Karpas-422 (cell line): ENCODE measurements around the gene FAM131C. TPM values are rescaled to one million over a fixed set of nuclear protein-coding genes. Genes with fewer than 3 reads are reported as not detected.
"Not testable (repeated sequence)": the region's sequence is repeated elsewhere in the genome, so short reads cannot be mapped to it uniquely, and the experiment has no call there.

ENCODE experiments used
- DNase-seq: peaks from one replicate; pipeline ENCODE4 v3.0.0-alpha.2; 2015
- H2AFZ ChIP-seq: fragments of 200-600 bp; sonication (generic); 2 replicates; pipeline ENCODE4 v1.6.1; 2014; ENCODE audit warnings: antibody characterized with exemption, low read length, mixed read lengths
- H3K27ac ChIP-seq: fragments of 200-600 bp; sonication (generic); 2 replicates; pipeline ENCODE4 v1.5.1; 2014; ENCODE audit warnings: mild to moderate bottlenecking, low read length, moderate library complexity
- H3K27me3 ChIP-seq: fragments of 200-600 bp; sonication (generic); 2 replicates; pipeline ENCODE4 v1.6.1; 2014; ENCODE audit warnings: low read length, mixed read lengths
- H3K36me3 ChIP-seq: fragments of 200-600 bp; sonication (generic); 2 replicates; pipeline ENCODE4 v1.6.1; 2014; ENCODE audit warnings: low read length, mixed read lengths; ENCODE audit not compliant: insufficient read depth
- H3K4me1 ChIP-seq: fragments of 200-600 bp; sonication (generic); 2 replicates; pipeline ENCODE4 v1.6.1; 2014; ENCODE audit warnings: mild to moderate bottlenecking, low read length, mixed read lengths
- H3K4me2 ChIP-seq: fragments of 200-600 bp; sonication (generic); 2 replicates; pipeline ENCODE4 v1.6.1; 2014; ENCODE audit warnings: low read length, low read depth, mild to moderate bottlenecking; ENCODE audit not compliant: poor library complexity, severe bottlenecking
- H3K4me3 ChIP-seq: fragments of 200-600 bp; sonication (generic); 2 replicates; pipeline ENCODE4 v1.5.1; 2014; ENCODE audit warnings: mild to moderate bottlenecking, antibody characterized with exemption, low read length, mixed read lengths
- H3K79me2 ChIP-seq: fragments of 200-600 bp; sonication (generic); 2 replicates; pipeline ENCODE4 v1.6.1; 2014; ENCODE audit warnings: mild to moderate bottlenecking, low read length, mixed read lengths
- H3K9ac ChIP-seq: fragments of 200-600 bp; sonication (generic); 2 replicates; pipeline ENCODE4 v1.6.0; 2014; ENCODE audit warnings: low read length
- H3K9me2 ChIP-seq: fragments of 200-600 bp; sonication (generic), shearing (Covaris generic); replicated peaks from 2 replicates; pipeline ENCODE4 v1.6.0; 2014; ENCODE audit warnings: mild to moderate bottlenecking, low read length, moderate library complexity; ENCODE audit not compliant: insufficient read depth
- H3K9me3 ChIP-seq: fragments of 300-700, 200-600 bp; sonication (generic); 2 replicates; pipeline ENCODE4 v1.6.1; 2014; ENCODE audit warnings: low read length, mixed read lengths
- H4K20me1 ChIP-seq: fragments of 200-600 bp; sonication (generic); 2 replicates; pipeline ENCODE4 v1.6.1; 2014; ENCODE audit warnings: mild to moderate bottlenecking, antibody characterized with exemption, low read length, low read depth; ENCODE audit not compliant: insufficient read depth
- total RNA-seq: library from RNA; depleted of rRNA; stranded (reverse); fragments of >200 nt; shearing (Covaris generic); gene quantifications from 2 replicates; pipeline ENCODE4 v1.2.3, GENCODE V29; 2014; ENCODE audit warnings: low replicate concordance

FAM131C gene
- total RNA-seq, 1 experiment from 2014 or later = not detected

- not testable (repeated sequence) for H3K79me2 ChIP-seq, DNase-seq, H3K27ac ChIP-seq, H3K9me2 ChIP-seq, H3K36me3 ChIP-seq, H3K4me2 ChIP-seq, H4K20me1 ChIP-seq, H3K9ac ChIP-seq, H3K9me3 ChIP-seq, H2AFZ ChIP-seq, H3K27me3 ChIP-seq, H3K4me3 ChIP-seq
- peaks cover 13% of the 10 kb centered on the region for H3K4me1 ChIP-seq
These were observed 16.9 kb downstream of the FAM131C start for GRCh38 chr1:16056521-16056912.

- Histone ChIP-seq H3K27ac (no peak overlapping the region), H3K79me2 (no peaks in the 10 kb centered on the region), H3K9ac (no peak overlapping the region), H2AFZ (no peak overlapping the region), H3K4me2 (no peak overlapping the region), H3K9me3 (no peaks in the 10 kb centered on the region), H3K36me3 (no peaks in the 10 kb centered on the region), H4K20me1 (0 out of 2 replicates have a peak, but pooled peaks cover 3% of the 10 kb centered on the region), H3K27me3 (no peaks in the 10 kb centered on the region), H3K4me1 (peaks cover 7% of the 10 kb centered on the region), H3K9me2 (no peaks in the 10 kb centered on the region), H3K4me3 (no peak overlapping the region)
- peak; percentile 93 for DNase-seq
These were observed 17.6 kb downstream of the FAM131C start for GRCh38 chr1:16055613-16056520.

- no peaks in the 10 kb centered on the region for H3K36me3 ChIP-seq
- H3K4me1 ChIP-seq = peaks cover 4% of the 10 kb centered on the region
- H3K4me2 ChIP-seq = no peak overlapping the region
- no peaks in the 10 kb centered on the region for H3K9me3 ChIP-seq
- H4K20me1 ChIP-seq = 0 out of 2 replicates have a peak, but pooled peaks cover 3% of the 10 kb centered on the region
- no peak for DNase-seq
- H3K4me3 ChIP-seq = no peak overlapping the region
- no peaks in the 10 kb centered on the region for H3K79me2 ChIP-seq
- H3K9ac ChIP-seq = no peak overlapping the region
- no peak overlapping the region for H2AFZ ChIP-seq
- H3K9me2 ChIP-seq = no peaks in the 10 kb centered on the region
- H3K27me3 ChIP-seq = no peaks in the 10 kb centered on the region
- H3K27ac ChIP-seq = no peak overlapping the region
These were observed 18.6 kb downstream of the FAM131C start for GRCh38 chr1:16054598-16055540.

GRCh38 chr1:16053781-16054502 is 19.5 kb downstream of the FAM131C start:
- Histone ChIP-seq H3K4me2 (no peak overlapping the region), H3K79me2 (no peaks in the 10 kb centered on the region), H3K4me1 (peaks cover 4% of the 10 kb centered on the region), H2AFZ (no peak overlapping the region), H3K4me3 (no peak overlapping the region), H3K27ac (no peak overlapping the region), H3K9ac (no peak overlapping the region), H3K36me3 (no peaks in the 10 kb centered on the region), H3K27me3 (no peaks in the 10 kb centered on the region), H3K9me2 (no peaks in the 10 kb centered on the region), H3K9me3 (no peaks in the 10 kb centered on the region), H4K20me1 (0 out of 2 replicates have a peak, but pooled peaks cover 3% of the 10 kb centered on the region)
- no peak for DNase-seq

- H3K4me1 ChIP-seq, H3K4me2 ChIP-seq, H2AFZ ChIP-seq, H3K36me3 ChIP-seq, H3K9me3 ChIP-seq, H3K9ac ChIP-seq, H3K79me2 ChIP-seq, H4K20me1 ChIP-seq, H3K4me3 ChIP-seq, H3K9me2 ChIP-seq, H3K27ac ChIP-seq, H3K27me3 ChIP-seq, DNase-seq: not testable (repeated sequence)
These were observed 21.5 kb downstream of the FAM131C start for GRCh38 chr1:16051949-16052348.

- Histone ChIP-seq H3K4me2 (no peak overlapping the region), H3K27ac (no peak overlapping the region), H2AFZ (no peak overlapping the region), H3K9me3 (no peaks in the 10 kb centered on the region), H3K4me3 (no peak overlapping the region), H3K36me3 (no peaks in the 10 kb centered on the region), H3K79me2 (no peaks in the 10 kb centered on the region), H4K20me1 (0 out of 2 replicates have a peak, but pooled peaks cover 3% of the 10 kb centered on the region), H3K4me1 (peaks cover 4% of the 10 kb centered on the region), H3K9me2 (no peaks in the 10 kb centered on the region), H3K27me3 (no peaks in the 10 kb centered on the region), H3K9ac (no peak overlapping the region)
- DNase-seq = no peak
These were observed 22.4 kb downstream of the FAM131C start for GRCh38 chr1:16051039-16051438.

DNA sequence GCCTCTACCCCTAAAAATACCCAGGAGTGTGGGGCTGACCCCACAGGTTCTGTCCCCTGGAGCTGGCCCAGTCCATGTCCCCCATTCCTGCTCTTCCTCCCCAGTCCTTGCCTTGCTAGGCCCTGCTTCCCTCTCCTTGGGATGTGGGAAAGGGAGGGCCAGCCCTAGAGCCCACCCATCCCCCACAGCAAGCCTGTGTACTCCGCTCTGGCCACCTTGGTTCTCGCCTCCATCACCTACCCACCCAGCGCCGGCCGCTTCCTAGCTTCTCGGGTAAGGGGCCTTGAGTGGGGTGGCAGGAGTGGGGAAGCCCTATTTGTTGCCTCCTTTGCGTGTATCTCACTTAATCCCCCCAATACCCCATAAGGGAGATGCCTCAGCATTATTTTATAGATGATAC is 23.1 kb downstream of the FAM131C start:
- H3K27me3 ChIP-seq = no peaks in the 10 kb centered on the region
- no peaks in the 10 kb centered on the region for H3K9me3 ChIP-seq
- no peak overlapping the region for H3K9ac ChIP-seq
- no peak overlapping the region for H3K27ac ChIP-seq
- no peaks in the 10 kb centered on the region for H3K36me3 ChIP-seq
- DNase-seq = no peak
- no peak overlapping the region for H3K4me3 ChIP-seq
- no peak overlapping the region for H3K4me2 ChIP-seq
- H3K79me2 ChIP-seq = no peaks in the 10 kb centered on the region
- 0 out of 2 replicates have a peak, but pooled peaks cover 3% of the 10 kb centered on the region for H4K20me1 ChIP-seq
- H2AFZ ChIP-seq = no peak overlapping the region
- H3K4me1 ChIP-seq = no peaks in the 10 kb centered on the region
- H3K9me2 ChIP-seq = no peaks in the 10 kb centered on the region
